GM18870 (cell line): Measurements from ENCODE around the gene DNAI7.

ENCODE experiments used
- ATAC-seq: cut with Tn5 transposase; IDR thresholded peaks from one replicate; pipeline ENCODE4 v1.9.1; 2021; ENCODE audit warnings: moderate library complexity; ENCODE audit not compliant: unreplicated experiment

DNAI7 gene

DNA sequence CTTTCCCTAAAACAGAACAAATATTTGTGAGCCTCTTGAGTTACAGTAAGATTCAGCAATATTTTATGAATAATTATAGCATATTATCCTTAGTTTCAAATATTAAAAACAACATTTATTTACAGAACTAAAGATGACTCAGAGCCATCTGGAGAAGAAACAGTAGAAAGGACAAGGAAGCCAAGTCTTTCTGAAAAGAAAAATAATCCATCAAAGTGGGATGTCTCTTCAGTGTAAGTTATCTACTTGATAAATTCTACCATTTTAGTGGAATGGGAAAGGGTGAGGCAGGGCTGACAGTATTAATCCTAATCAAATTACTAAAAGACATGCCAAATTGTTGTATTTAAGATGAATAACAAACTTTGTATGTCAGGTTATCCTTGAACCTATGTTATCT lies 88.1 kb downstream of the DNAI7 start:
- no peak for ATAC-seq

DNA sequence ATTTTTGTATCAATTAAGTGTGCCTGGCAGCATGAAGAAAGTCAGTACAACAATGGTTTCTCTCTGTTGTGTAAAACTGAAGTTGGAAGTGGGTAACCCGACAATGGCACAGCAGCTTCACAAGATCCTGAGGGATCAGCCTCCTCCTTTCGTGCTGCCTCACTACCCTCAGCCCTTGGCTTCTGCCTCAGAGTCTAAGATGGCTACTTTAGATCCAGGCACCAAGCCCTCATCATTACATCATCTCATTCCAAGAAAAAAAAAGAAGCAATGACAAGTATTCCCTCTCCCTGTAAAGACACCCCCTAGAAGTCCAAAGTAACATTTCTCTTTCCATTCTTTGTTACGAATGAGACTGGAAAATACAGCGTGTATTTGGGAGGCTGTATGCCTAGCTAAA lies 92.6 kb downstream of the DNAI7 start:
- no peak for ATAC-seq

DNA sequence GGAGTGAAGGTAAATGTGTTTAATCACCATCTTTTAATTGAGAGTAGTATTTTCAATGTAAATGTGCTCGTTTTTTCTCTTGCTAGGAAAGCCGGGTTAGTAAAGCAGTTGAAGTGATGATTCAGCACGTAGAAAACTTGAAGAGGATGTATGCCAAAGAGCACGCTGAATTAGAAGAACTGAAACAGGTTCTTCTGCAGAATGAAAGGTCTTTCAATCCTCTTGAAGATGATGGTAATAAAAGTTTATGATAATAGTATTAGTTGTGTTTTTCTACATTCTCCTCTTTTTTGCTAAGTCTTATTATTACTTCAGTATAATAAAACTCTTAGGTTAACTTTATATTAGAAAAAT lies 93.9 kb downstream of the DNAI7 start:
- ATAC-seq, result no peak

DNA sequence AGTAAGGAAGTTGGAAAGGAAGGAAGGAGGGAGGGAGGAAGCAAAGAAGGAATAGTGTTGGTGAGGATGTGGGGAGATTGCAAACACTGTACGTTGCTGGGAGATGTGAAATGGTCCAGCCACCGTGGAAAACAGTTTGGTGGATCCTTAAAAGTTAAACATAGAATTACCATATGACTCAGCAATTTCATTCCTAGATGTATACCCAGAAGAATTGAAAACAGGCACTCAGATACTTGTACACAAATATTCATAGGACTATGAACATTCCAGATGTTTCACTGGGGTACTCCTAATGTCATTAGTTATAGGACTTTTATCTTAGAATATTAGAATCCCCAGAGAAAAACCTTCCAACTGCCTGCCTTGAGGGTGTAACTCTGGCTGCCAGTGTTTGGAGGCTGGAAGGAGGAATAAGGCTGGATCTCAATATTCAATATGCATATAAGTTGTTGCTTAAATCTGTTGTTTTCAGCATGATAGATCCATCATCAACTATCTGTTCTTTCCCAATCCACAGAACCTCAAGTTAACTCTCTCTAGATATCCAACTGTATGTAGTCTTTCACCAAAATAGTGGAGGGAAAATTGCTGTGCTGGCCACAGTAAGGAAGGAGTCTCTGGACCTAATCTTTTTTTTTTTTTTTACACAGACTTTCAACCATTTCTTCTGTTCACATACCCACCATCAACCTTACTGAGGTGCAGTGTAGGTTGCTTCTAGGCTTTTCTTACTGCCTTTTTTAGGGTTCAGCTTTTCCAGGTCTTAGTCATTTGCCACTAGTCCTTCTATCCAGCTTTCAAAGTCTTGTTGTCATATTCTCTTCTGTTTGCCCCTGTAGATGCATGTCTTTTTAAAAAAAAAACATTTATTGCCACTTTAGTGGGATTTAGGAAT lies 94.5 kb downstream of the DNAI7 start:
- no peak for ATAC-seq

DNA sequence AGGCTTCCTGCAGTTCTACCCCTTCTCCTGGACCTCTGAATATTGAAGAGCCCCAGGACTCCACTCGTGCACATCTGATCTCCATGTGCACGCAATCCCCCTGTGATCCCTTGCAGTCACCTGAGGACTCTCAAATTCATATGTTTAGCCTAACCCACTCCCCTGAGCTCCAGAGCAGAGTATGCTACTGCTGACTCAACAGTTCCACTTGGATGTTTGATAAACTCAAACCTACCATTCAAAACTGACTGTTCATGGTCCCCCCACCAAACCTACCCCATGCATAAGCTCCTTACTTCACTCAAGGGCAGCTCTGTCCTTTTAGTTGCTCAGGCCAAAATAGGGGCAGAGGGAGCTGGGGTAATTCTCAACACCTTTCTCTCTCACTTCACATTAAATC lies 96.0 kb downstream of the DNAI7 start:
- no peak for ATAC-seq

DNA sequence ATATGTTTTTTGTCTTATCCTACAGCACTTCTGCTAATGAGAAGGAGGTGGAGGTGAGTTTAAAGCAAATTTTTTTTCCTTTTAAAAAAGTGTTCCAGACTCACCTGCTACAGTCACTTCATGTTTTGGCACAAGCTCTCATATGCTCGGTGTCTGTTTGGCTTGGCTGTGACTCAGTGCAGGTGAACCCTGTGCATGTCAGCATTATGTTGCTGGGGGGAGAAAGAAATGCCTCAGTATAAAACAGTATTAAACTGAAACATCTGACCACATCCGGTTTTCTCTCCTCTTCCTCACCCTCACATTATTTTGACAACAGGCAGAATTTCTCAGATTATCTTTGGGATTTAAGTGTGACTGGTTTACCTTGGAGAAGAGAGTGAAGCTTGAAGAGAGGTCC lies 105.2 kb downstream of the DNAI7 start:
- no peak for ATAC-seq

DNA sequence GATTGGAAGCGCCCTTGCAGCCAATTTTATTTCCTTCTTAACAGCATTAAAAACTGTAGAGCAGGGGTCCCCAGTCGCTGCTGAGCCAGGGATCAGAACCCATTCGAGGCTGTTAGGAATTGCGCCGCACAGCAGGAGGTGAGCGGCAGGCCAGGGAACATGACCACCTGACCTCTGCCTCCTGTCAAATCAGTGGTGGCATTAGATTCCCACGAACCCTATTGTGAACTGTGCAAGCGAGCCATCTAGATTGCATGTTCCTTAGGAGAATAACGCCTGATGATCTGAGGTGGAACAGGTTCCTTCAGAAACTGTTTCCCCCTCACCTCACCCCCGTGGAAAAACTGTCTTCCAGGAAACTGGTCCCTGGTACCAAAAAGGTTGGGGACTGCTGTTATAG lies 107.4 kb downstream of the DNAI7 start:
- ATAC-seq, result no peak

DNA sequence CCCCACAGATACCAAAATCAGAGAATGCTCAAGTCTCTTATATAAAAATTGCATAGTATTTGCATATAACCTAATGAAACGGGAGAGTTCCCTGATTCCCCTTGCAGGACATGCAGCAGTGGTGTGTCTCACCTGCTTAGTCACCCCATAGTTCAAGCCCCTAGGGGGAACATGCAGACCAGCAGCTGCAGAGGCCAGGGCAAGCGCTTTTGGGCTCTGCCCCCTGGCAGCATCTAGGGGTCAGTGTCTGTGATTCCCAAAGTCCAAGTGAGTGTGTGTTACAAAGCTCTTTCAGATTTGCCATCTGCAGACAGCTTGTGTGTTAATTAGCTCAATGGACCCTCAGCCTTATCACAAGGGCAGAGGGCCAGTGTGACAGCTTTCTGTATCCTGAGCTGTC lies 110.1 kb downstream of the DNAI7 start:
- no peak for ATAC-seq

DNA sequence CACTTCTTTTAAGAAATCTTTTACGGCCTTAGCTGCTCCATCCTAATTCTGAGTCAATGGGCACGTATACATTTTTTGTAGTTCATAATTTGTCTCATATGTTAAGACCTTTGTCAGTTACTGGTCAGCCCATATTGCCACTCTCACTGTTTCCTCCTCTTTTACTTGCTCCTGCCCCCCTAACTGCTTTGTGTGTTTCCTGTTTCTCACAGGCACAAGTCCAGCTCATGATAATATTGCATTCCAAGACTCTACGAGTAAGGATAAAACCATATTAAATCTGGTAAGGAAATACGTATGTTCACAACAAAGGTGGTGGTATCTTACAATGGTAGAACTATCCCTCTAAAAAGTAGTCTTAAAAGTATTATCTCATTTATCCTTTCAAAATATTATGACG lies 111.7 kb downstream of the DNAI7 start:
- no peak for ATAC-seq

DNA sequence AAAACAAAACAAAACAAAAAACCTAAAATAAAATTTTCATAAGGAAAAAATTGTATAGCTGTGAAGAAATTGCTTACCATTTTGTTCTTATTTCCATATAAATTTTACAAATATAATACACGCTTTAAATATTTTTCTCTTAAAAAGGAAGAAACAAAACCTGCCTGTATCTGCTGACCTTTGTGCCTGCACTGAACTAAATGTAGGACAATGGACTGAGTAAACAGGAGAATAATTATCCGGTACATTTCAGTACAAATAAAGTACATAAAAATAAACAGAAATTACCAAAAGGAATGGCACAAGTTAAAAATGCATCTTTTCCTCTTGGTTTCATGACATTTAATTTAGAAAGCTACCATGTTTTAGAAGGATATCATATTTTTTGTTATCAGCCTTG lies 112.3 kb downstream of the DNAI7 start:
- no peak for ATAC-seq

DNA sequence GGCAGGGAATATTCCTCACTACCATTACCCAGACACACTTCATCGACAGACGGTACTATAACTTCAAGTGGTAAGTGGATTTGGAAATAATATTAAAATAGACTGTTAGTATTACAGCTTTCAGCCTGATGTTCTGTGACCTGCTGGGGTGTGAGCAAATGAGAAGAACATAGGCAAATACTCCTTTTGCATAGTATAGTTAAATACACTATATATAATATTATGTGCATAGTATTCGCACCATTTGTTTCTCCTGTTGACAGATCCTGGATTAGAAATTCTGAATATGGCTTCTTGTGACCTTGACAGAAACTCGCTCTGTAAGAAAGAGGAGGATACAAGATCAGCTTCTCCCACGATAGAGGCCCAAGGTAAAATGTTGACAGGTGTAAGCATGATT lies 115.6 kb downstream of the DNAI7 start:
- ATAC-seq, result no peak

DNA sequence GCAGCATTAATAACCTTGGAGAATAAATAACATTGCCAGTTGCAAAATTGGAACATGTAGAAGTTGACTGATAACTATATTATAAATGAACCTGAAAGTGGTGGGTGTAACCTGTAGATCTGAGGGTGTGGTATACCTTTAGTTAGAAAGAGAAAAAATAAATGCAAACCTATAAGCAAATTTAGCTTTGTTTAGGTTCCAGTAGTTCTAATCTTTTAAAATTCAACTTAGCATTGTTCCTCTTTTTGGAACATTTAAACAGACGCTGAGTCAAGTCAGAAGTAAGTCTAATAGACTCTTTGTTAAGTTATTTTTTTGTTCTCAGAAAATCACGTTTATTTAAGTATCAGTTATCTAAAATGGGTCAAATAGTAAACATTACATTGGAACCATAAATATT lies 120.0 kb downstream of the DNAI7 start:
- ATAC-seq, result peak; percentile 64

DNA sequence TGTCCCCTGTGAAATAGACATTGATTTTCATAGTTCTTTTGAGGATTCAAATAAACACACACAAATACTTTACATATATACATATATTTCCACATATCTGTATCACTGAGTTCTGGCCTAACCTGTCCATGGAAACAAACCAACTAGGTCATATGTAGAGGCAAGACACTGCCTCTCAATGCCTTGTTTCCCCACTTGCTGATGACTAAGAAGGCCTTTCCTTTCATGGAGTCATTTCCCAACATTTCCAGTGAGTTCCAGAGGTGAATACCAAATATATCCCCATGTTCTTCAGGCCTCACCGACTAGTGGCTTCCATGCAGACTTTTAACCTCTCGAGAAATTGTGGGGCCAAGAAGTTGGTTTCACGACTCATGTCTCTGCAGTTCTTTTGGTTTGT lies 120.8 kb downstream of the DNAI7 start:
- no peak for ATAC-seq

DNA sequence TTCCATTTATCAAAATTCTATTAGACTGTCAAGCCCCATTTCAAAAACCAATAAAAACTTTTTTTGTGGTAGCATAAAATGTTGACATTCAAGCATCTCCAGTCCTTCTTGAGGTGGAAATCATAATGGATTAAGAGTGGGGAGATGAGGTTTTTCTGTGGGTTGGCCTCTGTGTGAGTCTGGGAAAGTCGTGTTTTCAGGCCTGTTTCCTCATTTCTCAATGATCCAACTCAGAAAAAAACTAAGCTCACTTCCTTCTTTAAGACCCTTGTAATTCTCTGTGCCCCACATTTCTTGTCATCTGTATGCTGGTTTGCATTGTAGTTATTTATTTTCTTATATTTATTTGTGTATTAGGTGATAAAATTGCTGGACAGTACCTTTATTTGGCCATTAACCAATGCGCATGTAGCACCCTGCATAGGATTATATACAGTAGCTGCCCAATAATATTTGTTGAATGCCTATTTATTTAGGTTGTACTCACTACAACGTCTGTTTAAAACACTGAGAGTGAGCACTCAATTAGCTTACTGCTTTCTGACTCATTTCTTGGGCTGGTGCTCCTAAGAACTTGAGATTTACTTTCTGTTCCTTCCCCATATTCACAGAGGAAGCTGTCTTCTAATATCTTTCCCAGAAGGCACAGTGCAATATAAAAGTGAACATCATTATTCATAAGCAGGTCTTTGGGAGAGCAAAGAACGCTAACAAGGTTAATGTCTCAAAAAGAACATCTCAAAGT lies 121.9 kb downstream of the DNAI7 start:
- ATAC-seq, result no peak

DNA sequence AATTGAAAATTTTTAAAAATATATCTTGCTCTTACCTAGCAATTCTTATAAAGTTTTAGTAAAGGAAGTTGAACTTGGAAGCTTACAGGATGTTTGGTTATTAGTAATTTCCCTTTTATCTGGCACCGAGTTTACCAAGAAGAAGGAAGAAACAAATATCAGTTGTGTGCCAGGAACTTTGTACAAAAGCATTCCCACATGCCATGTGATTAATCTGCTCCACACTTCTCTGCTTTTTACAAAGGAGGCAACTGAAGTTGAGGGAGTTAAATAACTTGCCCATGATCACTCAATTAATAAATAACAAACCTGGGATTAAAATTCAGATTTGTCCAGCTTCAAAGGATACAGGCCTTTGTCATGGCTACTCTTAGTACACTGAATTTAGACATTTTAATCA lies 123.6 kb downstream of the DNAI7 start:
- ATAC-seq, result no peak

DNA sequence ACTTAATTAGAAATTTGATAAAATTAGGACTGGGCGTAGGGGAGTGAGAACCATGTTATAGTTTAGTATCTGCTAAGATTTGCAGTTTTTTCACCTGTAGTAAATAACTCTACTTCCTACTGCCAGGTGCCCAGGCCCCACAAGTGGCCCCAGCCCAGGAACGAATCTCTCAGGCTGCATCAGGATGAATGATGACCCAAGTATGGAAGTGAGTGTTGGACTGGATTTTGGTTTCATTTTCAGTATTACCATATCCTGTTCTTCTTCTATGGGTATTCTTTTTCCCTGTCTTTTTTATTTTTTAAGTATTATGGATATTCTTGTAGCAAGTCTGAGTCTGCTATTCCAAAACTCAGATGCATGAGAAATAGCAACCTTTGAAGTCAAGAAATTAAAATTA lies 125.7 kb downstream of the DNAI7 start:
- ATAC-seq, result no peak

DNA sequence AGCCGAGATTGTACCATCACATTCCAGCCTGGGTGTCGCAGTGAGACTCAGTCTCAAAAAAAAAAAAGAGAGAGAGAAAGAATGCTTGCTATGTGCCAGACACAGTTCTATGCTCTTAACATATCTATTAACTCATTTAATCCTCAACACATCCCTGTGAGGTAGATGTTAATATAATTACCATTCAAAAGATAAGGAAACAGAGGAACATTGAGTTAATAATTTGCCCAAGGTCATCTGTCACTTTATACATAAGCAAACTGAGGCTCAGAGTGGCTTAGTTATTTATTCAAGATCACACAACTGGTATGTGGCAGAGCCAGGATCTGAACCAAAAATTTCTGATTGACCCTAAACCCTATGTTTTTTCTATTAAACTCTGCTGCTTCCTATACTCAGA lies 129.9 kb downstream of the DNAI7 start:
- ATAC-seq, result no peak

DNA sequence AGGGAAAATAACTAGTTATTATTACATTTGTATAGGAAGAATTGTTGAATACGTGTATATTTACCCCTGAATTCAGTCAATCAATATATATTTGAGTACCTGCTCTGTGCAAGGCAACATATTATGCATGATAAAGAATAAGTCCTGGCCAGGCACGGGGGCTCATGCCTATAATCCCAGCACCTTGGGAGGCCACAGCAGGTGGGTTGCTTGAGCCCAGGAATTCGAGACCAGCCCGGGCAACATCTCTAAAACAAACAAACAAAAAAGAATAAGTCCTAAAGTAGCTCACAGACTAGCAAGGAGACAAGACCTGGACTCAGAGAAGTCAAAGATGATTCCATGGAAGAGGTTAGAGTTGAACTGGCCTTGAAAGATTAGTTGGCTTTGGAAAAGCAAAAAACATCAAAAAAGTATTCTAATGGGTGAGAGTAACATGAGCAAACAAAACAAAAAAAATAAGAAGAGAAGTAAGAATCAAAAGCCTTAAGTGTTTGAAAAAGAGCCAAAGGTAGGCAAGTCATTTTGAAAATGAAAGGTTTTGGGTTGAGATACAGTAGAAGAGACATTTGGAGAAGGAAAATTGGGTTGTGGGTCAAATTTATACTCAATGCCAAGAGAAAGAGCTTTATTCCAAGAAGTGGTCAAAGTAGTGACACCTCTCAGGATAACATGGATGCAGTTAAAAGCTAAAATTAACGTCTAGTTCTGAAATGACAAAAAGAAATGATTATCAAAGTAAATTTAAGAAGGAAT lies 130.9 kb downstream of the DNAI7 start:
- peak; percentile 50 for ATAC-seq

DNA sequence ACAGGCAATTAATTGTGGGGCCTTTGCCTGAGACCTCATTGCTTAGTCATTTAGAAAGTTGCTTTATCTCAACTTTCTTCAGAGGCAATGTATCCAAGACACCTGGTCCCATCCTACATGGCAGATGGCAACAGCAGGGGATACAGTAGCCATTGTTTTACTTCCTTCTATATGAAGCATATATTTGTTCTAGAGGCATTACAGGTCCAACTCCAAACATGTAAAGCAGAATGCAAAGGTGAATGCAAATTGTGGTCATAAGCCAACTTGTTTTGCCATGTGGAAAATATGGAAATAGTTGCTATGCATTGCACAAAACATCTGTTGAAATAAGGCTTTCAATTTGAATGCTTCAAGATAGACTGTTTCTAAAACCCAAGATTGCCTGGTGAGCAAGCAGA lies 136.3 kb downstream of the DNAI7 start:
- peak; percentile 51 for ATAC-seq
